WTC11 (cell line): ENCODE data around the gene VPS33B. TPM values are rescaled to one million over a fixed set of nuclear protein-coding genes. Genes with fewer than 3 reads are reported as not detected.

Source experiments
- ATAC-seq: fragments of 200-7000 bp; cut with Tn5 transposase; 2 replicates; pipeline ENCODE4 v1.10.0; 2021; ENCODE audit warnings: mild to moderate bottlenecking, moderate library complexity
- CTCF ChIA-PET: fragments of 300-600 bp; sonication (Branson Sonifier 250); formaldehyde crosslinking; loops from one replicate; lab custom pipeline; 2021; ENCODE audit warnings: antibody characterized with exemption; lab: Charles Lee
- POLR2A ChIA-PET: fragments of 350-600 bp; sonication (Branson Sonifier 250); formaldehyde crosslinking; loops from one replicate; lab custom pipeline; 2021; ENCODE audit warnings: antibody characterized with exemption; lab: Charles Lee
- DNase-seq: peaks from one replicate; pipeline ENCODE4 v3.0.0; 2021; ENCODE audit warnings: low spot score
- H3K27ac Mint-ChIP-seq: 2 replicates; pipeline ENCODE4 v1.8.0; 2021; ENCODE audit warnings: mixed read lengths
- H3K27me3 Mint-ChIP-seq: 2 replicates; pipeline ENCODE4 v1.8.0; 2021; ENCODE audit warnings: low read depth, mild to moderate bottlenecking, moderate library complexity, mixed read lengths
- H3K36me3 Mint-ChIP-seq: 2 replicates; pipeline ENCODE4 v1.8.0; 2021; ENCODE audit warnings: mixed read lengths
- H3K4me1 Mint-ChIP-seq: 2 replicates; pipeline ENCODE4 v1.8.0; 2022; ENCODE audit warnings: mixed read lengths
- H3K4me3 Mint-ChIP-seq: 2 replicates; pipeline ENCODE4 v1.8.0; 2021; ENCODE audit warnings: mild to moderate bottlenecking, moderate library complexity, mixed read lengths
- H3K9me3 Mint-ChIP-seq: 2 replicates; pipeline ENCODE4 v1.8.0; 2021; ENCODE audit warnings: mixed read lengths
- ATF3 ChIP-seq: sonication (generic); formaldehyde crosslinking; conservative IDR thresholded peaks from 2 replicates; pipeline ENCODE4 v1.8.1; 2022; ENCODE audit warnings: mild to moderate bottlenecking, missing genetic modification reagents
- FOXJ3 ChIP-seq: sonication (generic); formaldehyde crosslinking; IDR thresholded peaks from 2 replicates; pipeline ENCODE4 v1.9.0; 2021; ENCODE audit warnings: missing genetic modification reagents, mild to moderate bottlenecking, borderline replicate concordance
- IRF1 ChIP-seq: sonication (generic); formaldehyde crosslinking; IDR thresholded peaks from 2 replicates; pipeline ENCODE4 v1.8.0; 2023; ENCODE audit warnings: missing genetic modification reagents
- MXD4 ChIP-seq: fragments of 250-450 bp; sonication (Bioruptor Pico); IDR thresholded peaks from 2 replicates; pipeline ENCODE4 v1.8.0; 2021; ENCODE audit warnings: mild to moderate bottlenecking, moderate library complexity, borderline replicate concordance
- NFE2L1 ChIP-seq: sonication (generic); formaldehyde crosslinking; IDR thresholded peaks from 2 replicates; pipeline ENCODE4 v1.8.1; 2023; ENCODE audit warnings: missing genetic modification reagents
- NR1H2 ChIP-seq: sonication (generic); formaldehyde crosslinking; IDR thresholded peaks from 2 replicates; pipeline ENCODE4 v1.9.0; 2021; ENCODE audit warnings: mild to moderate bottlenecking, moderate library complexity, missing genetic modification reagents
- NR3C1 ChIP-seq: sonication (generic); formaldehyde crosslinking; conservative IDR thresholded peaks from 2 replicates; pipeline ENCODE4 v1.8.1; 2023; ENCODE audit warnings: low read depth, mild to moderate bottlenecking, missing genetic modification reagents
- SMAD4 ChIP-seq: sonication (generic); formaldehyde crosslinking; IDR thresholded peaks from 2 replicates; pipeline ENCODE4 v1.8.0; 2022; ENCODE audit warnings: mild to moderate bottlenecking, missing genetic modification reagents
- SOX15 ChIP-seq: fragments of 250-450 bp; sonication (Bioruptor Pico); IDR thresholded peaks from 2 replicates; pipeline ENCODE4 v1.9.0; 2021; ENCODE audit warnings: mild to moderate bottlenecking
- ZNF121 ChIP-seq: sonication (generic); formaldehyde crosslinking; IDR thresholded peaks from 2 replicates; pipeline ENCODE4 v1.8.0; 2023; ENCODE audit warnings: missing genetic modification reagents
- ZNF423 ChIP-seq: fragments of 250-450 bp; sonication (Bioruptor Pico); IDR thresholded peaks from 2 replicates; pipeline ENCODE4 v2.1.2; 2022; ENCODE audit warnings: mild to moderate bottlenecking, moderate library complexity
- total RNA-seq: library from RNA; stranded (reverse); gene quantifications from 3 replicates; pipeline ENCODE4 v1.2.3, GENCODE V29; 2021
- TF ChIP-seq, protein P1 (sequence below): sonication (generic); formaldehyde crosslinking; IDR thresholded peaks from 2 replicates; pipeline ENCODE4 v1.8.1; 2022; ENCODE audit warnings: mild to moderate bottlenecking, missing genetic modification reagents, moderate library complexity, borderline replicate concordance
- TF ChIP-seq, protein P2 (sequence below): fragments of 250-450 bp; sonication (Bioruptor Pico); IDR thresholded peaks from 2 replicates; pipeline ENCODE4 v2.1.2; 2022; ENCODE audit warnings: mild to moderate bottlenecking, moderate library complexity
- TF ChIP-seq, protein P3 (sequence below): sonication (generic); formaldehyde crosslinking; IDR thresholded peaks from 2 replicates; pipeline ENCODE4 v1.8.0; 2022; ENCODE audit warnings: mild to moderate bottlenecking, missing genetic modification reagents
- TF ChIP-seq, protein P4 (sequence below): sonication (generic); formaldehyde crosslinking; IDR thresholded peaks from 2 replicates; pipeline ENCODE4 v1.8.1; 2023; ENCODE audit warnings: mild to moderate bottlenecking, missing genetic modification reagents, borderline replicate concordance
- TF ChIP-seq, protein P5 (sequence below): sonication (generic); formaldehyde crosslinking; IDR thresholded peaks from 2 replicates; pipeline ENCODE4 v1.8.0; 2022; ENCODE audit warnings: mild to moderate bottlenecking, missing genetic modification reagents
- TF ChIP-seq, protein P6 (sequence below): sonication (generic); formaldehyde crosslinking; IDR thresholded peaks from 2 replicates; pipeline ENCODE4 v1.8.1; 2022; ENCODE audit warnings: low read depth, missing genetic modification reagents, borderline replicate concordance

The VPS33B gene
- total RNA-seq, 1 experiment from 2014 or later = 21.1 TPM

- Mint-ChIP-seq H3K9me3 (no peaks in the 10 kb centered on the region), H3K36me3 (peaks cover 74% of the 10 kb centered on the region), H3K4me1 (no peaks in the 10 kb centered on the region), H3K27me3 (no peaks in the 10 kb centered on the region), H3K27ac (no peak overlapping the region), H3K4me3 (no peak overlapping the region)
- ATAC-seq (no peak), DNase-seq (no peak)
- POLR2A ChIA-PET = no interaction called here
- TF ChIP-seq NR1H2 (CRISPR knock-in tag) = no peak
- TF ChIP-seq IRF1 (CRISPR knock-in tag) = no peak
- no peak for TF ChIP-seq ZNF423 (CRISPR knock-in tag)
- TF ChIP-seq, protein P1, sequence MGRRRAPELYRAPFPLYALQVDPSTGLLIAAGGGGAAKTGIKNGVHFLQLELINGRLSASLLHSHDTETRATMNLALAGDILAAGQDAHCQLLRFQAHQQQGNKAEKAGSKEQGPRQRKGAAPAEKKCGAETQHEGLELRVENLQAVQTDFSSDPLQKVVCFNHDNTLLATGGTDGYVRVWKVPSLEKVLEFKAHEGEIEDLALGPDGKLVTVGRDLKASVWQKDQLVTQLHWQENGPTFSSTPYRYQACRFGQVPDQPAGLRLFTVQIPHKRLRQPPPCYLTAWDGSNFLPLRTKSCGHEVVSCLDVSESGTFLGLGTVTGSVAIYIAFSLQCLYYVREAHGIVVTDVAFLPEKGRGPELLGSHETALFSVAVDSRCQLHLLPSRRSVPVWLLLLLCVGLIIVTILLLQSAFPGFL (CRISPR knock-in tag) = no peak
- no peak for TF ChIP-seq SOX15
- no peak for TF ChIP-seq NR3C1
- TF ChIP-seq ZNF121 (CRISPR knock-in tag) = no peak
- TF ChIP-seq, protein P2, sequence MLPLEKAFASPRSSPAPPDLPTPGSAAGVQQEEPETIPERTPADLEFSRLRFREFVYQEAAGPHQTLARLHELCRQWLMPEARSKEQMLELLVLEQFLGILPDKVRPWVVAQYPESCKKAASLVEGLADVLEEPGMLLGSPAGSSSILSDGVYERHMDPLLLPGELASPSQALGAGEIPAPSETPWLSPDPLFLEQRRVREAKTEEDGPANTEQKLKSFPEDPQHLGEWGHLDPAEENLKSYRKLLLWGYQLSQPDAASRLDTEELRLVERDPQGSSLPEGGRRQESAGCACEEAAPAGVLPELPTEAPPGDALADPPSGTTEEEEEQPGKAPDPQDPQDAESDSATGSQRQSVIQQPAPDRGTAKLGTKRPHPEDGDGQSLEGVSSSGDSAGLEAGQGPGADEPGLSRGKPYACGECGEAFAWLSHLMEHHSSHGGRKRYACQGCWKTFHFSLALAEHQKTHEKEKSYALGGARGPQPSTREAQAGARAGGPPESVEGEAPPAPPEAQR (CRISPR knock-in tag) = no peak
- TF ChIP-seq, protein P3, sequence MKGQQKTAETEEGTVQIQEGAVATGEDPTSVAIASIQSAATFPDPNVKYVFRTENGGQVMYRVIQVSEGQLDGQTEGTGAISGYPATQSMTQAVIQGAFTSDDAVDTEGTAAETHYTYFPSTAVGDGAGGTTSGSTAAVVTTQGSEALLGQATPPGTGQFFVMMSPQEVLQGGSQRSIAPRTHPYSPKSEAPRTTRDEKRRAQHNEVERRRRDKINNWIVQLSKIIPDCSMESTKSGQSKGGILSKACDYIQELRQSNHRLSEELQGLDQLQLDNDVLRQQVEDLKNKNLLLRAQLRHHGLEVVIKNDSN (CRISPR knock-in tag) = no peak
- TF ChIP-seq FOXJ3 (CRISPR knock-in tag) = no peak
- TF ChIP-seq MXD4 (CRISPR knock-in tag) = no peak
- TF ChIP-seq, protein P4, sequence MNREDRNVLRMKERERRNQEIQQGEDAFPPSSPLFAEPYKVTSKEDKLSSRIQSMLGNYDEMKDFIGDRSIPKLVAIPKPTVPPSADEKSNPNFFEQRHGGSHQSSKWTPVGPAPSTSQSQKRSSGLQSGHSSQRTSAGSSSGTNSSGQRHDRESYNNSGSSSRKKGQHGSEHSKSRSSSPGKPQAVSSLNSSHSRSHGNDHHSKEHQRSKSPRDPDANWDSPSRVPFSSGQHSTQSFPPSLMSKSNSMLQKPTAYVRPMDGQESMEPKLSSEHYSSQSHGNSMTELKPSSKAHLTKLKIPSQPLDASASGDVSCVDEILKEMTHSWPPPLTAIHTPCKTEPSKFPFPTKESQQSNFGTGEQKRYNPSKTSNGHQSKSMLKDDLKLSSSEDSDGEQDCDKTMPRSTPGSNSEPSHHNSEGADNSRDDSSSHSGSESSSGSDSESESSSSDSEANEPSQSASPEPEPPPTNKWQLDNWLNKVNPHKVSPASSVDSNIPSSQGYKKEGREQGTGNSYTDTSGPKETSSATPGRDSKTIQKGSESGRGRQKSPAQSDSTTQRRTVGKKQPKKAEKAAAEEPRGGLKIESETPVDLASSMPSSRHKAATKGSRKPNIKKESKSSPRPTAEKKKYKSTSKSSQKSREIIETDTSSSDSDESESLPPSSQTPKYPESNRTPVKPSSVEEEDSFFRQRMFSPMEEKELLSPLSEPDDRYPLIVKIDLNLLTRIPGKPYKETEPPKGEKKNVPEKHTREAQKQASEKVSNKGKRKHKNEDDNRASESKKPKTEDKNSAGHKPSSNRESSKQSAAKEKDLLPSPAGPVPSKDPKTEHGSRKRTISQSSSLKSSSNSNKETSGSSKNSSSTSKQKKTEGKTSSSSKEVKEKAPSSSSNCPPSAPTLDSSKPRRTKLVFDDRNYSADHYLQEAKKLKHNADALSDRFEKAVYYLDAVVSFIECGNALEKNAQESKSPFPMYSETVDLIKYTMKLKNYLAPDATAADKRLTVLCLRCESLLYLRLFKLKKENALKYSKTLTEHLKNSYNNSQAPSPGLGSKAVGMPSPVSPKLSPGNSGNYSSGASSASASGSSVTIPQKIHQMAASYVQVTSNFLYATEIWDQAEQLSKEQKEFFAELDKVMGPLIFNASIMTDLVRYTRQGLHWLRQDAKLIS (CRISPR knock-in tag) = no peak
- TF ChIP-seq NFE2L1 (CRISPR knock-in tag) = no peak
- TF ChIP-seq ATF3 (CRISPR knock-in tag) = no peak
- TF ChIP-seq, protein P5, sequence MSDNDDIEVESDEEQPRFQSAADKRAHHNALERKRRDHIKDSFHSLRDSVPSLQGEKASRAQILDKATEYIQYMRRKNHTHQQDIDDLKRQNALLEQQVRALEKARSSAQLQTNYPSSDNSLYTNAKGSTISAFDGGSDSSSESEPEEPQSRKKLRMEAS (CRISPR knock-in tag) = no peak
- TF ChIP-seq SMAD4 (CRISPR knock-in tag) = no peak
- TF ChIP-seq, protein P6, sequence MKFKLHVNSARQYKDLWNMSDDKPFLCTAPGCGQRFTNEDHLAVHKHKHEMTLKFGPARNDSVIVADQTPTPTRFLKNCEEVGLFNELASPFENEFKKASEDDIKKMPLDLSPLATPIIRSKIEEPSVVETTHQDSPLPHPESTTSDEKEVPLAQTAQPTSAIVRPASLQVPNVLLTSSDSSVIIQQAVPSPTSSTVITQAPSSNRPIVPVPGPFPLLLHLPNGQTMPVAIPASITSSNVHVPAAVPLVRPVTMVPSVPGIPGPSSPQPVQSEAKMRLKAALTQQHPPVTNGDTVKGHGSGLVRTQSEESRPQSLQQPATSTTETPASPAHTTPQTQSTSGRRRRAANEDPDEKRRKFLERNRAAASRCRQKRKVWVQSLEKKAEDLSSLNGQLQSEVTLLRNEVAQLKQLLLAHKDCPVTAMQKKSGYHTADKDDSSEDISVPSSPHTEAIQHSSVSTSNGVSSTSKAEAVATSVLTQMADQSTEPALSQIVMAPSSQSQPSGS (CRISPR knock-in tag) = no peak
- CTCF ChIA-PET = no interaction called here
Measured at GRCh38 chr15:90974216-90974615, 48.2 kb downstream of the VPS33B start.
